Neural cell (in vitro differentiated cells): ENCODE measurements around the gene RIN2. TPM values are rescaled to one million over a fixed set of nuclear protein-coding genes. Genes with fewer than 3 reads are reported as not detected.

ENCODE experiments used
- H2AFZ ChIP-seq: fragments of 200-600, 300-800 bp; sonication (generic), shearing (Covaris generic); 2 replicates; pipeline ENCODE4 v1.6.0; 2014; ENCODE audit warnings: low read depth, mild to moderate bottlenecking, antibody characterized with exemption, low read length, moderate library complexity
- H3F3A ChIP-seq: fragments of 200-600 bp; shearing (Covaris generic); 2 replicates; pipeline ENCODE4 v1.6.1; 2016; ENCODE audit warnings: mild to moderate bottlenecking, moderate library complexity, mixed read lengths, antibody characterized with exemption, low read length; ENCODE audit not compliant: insufficient read depth, poor library complexity, severe bottlenecking
- H3K27ac ChIP-seq: fragments of 200-600, 300-800 bp; sonication (generic), shearing (Covaris generic); 2 replicates; pipeline ENCODE4 v1.5.1; 2014; ENCODE audit warnings: mild to moderate bottlenecking, low read length, moderate library complexity
- H3K27me3 ChIP-seq: fragments of 300-800, 200-600 bp; sonication (generic), shearing (Covaris generic); 2 replicates; pipeline ENCODE4 v1.6.0; 2014; ENCODE audit warnings: mild to moderate bottlenecking, low read depth, low read length, moderate library complexity; ENCODE audit not compliant: insufficient read depth
- H3K36me3 ChIP-seq: fragments of 300-800, 200-600 bp; sonication (generic), shearing (Covaris generic); 2 replicates; pipeline ENCODE4 v1.5.1; 2014; ENCODE audit warnings: mild to moderate bottlenecking, antibody characterized with exemption, low read length, moderate library complexity; ENCODE audit not compliant: insufficient read depth
- H3K4me2 ChIP-seq: fragments of 300-800, 200-600 bp; sonication (generic), shearing (Covaris generic); 2 replicates; pipeline ENCODE4 v1.6.0; 2014; ENCODE audit warnings: mild to moderate bottlenecking, low read length
- H3K4me3 ChIP-seq: fragments of 300-800, 200-600 bp; sonication (generic), shearing (Covaris generic); 2 replicates; pipeline ENCODE4 v1.5.1; 2014; ENCODE audit warnings: mild to moderate bottlenecking, low read length, moderate library complexity
- H3K79me2 ChIP-seq: fragments of 200-600 bp; shearing (Covaris generic); replicated peaks from 2 replicates; pipeline ENCODE4 v1.6.0; 2014; ENCODE audit warnings: mild to moderate bottlenecking, low read length, moderate library complexity; ENCODE audit not compliant: insufficient read depth
- H3K9ac ChIP-seq: fragments of 300-800, 200-600 bp; sonication (generic), shearing (Covaris generic); 2 replicates; pipeline ENCODE4 v1.6.1; 2016; ENCODE audit warnings: mild to moderate bottlenecking, low read length, mixed read lengths
- H3K9me2 ChIP-seq: fragments of 200-600 bp; shearing (Covaris generic); 2 replicates; pipeline ENCODE4 v1.6.1; 2016; ENCODE audit warnings: mild to moderate bottlenecking, low read length, mixed read lengths; ENCODE audit not compliant: insufficient read depth
- H3K9me3 ChIP-seq: fragments of 200-600, 300-800 bp; sonication (generic), shearing (Covaris generic); 2 replicates; pipeline ENCODE4 v1.6.1; 2016; ENCODE audit warnings: mild to moderate bottlenecking, mixed run types, low read length, moderate library complexity, mixed read lengths
- H4K20me1 ChIP-seq: fragments of 200-600 bp; shearing (Covaris generic); 2 replicates; pipeline ENCODE4 v1.6.1; 2016; ENCODE audit warnings: mild to moderate bottlenecking, mixed run types; ENCODE audit not compliant: insufficient read depth
- EP300 ChIP-seq: fragments of 450-650 bp; conservative IDR thresholded peaks from 2 replicates; pipeline ENCODE4 v1.6.1; 2014; ENCODE audit warnings: antibody characterized with exemption, mild to moderate bottlenecking, moderate library complexity; ENCODE audit not compliant: poor library complexity, severe bottlenecking
- EZH2 ChIP-seq: fragments of 200-600, 300-800 bp; shearing (Covaris generic), sonication (generic); IDR thresholded peaks from 2 replicates; pipeline ENCODE4 v1.6.1; 2014; ENCODE audit warnings: antibody characterized with exemption, low read length, borderline replicate concordance, mild to moderate bottlenecking; ENCODE audit not compliant: insufficient read depth, poor library complexity, severe bottlenecking
- MXI1 ChIP-seq: fragments of 450-650 bp; conservative IDR thresholded peaks from 2 replicates; pipeline ENCODE4 v1.6.1; 2014; ENCODE audit warnings: antibody characterized with exemption, mild to moderate bottlenecking; ENCODE audit not compliant: poor library complexity, severe bottlenecking
- POLR2AphosphoS5 ChIP-seq: IDR thresholded peaks from 2 replicates; pipeline ENCODE4 v1.6.1; 2012
- REST ChIP-seq: IDR thresholded peaks from 2 replicates; pipeline ENCODE4 v1.6.1; 2012; ENCODE audit warnings: borderline replicate concordance
- SMC3 ChIP-seq: fragments of 450-650 bp; conservative IDR thresholded peaks from 2 replicates; pipeline ENCODE4 v1.6.1; 2014; ENCODE audit warnings: antibody characterized with exemption, mild to moderate bottlenecking, moderate library complexity; ENCODE audit not compliant: poor library complexity
- TAF1 ChIP-seq: IDR thresholded peaks from 2 replicates; pipeline ENCODE4 v1.6.1; 2012; ENCODE audit warnings: low read depth
- polyA plus RNA-seq: library from polyadenylated mRNA; depleted of rRNA; stranded (reverse); fragments of >200 nt; gene quantifications from 2 replicates; pipeline ENCODE4 v1.2.3, GENCODE V29; 2014
- TF ChIP-seq, protein P1 (sequence below): fragments of 450-650 bp; IDR thresholded peaks from 2 replicates; pipeline ENCODE4 v1.5.1; 2014; ENCODE audit warnings: antibody characterized with exemption, mild to moderate bottlenecking, moderate library complexity; ENCODE audit not compliant: poor library complexity, severe bottlenecking

Gene RIN2
- polyA plus RNA-seq, 1 donor from 2014 or later: 4.7 TPM

GRCh38 chr20:19806806-19807190 lies 48.7 kb downstream of the RIN2 start:
- H3K36me3 ChIP-seq: peaks cover 4% of the 10 kb centered on the region
- no peaks in the 10 kb centered on the region for H3K27me3 ChIP-seq
- TF ChIP-seq MXI1 (no peak), REST (no peak), EZH2 (no peak), EP300 (no peak)
- H4K20me1 ChIP-seq: no peaks in the 10 kb centered on the region
- H3K27ac ChIP-seq: no peak overlapping the region
- H3F3A ChIP-seq: no peaks in the 10 kb centered on the region
- no peak overlapping the region for H3K4me2 ChIP-seq
- H2AFZ ChIP-seq: no peak overlapping the region
- H3K4me3 ChIP-seq: no peak overlapping the region
- no peak overlapping the region for H3K9ac ChIP-seq
- H3K79me2 ChIP-seq: no peaks in the 10 kb centered on the region
- H3K9me2 ChIP-seq: no peaks in the 10 kb centered on the region
- no peaks in the 10 kb centered on the region for H3K9me3 ChIP-seq

DNA sequence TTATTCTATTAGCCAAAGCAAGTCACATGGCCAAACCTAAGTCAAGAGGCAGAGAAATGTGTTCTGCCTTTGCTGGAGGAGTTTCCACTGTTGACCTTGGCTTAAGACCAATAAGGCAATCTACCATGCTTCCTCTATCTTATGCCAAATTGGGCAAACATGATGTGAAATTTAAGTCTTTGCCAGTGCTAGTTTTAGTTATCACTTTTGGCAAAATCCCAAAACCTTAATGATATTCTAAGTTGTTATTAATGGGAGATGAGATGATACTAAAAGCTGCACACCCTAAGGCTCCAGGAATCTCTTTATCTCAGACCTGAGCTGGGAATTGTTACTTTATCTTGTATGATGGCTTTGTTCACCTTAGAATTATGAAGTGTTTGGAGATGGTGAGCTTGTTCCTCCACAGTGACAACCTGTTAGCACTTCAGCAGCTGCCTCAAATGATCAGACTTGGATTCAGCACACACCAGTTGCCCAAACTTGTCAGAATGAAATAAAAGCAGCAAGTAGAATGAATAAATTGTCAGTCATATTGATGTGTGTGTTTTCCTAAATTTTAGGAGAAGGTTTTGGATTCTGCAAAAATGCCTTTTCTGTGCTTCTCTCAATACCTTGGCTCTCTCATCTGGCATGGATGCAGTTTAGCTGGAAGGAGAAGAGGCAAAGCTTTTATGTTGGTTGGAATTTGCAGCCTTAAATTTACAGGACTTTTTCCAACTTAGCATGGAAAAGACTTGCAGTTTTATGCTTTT lies 49.3 kb downstream of the RIN2 start:
- Histone ChIP-seq H3K27me3 (no peaks in the 10 kb centered on the region), H3K4me3 (no peak overlapping the region), H3K27ac (no peak overlapping the region), H3K79me2 (no peaks in the 10 kb centered on the region), H4K20me1 (no peaks in the 10 kb centered on the region), H3K9ac (no peak overlapping the region), H3K9me3 (no peaks in the 10 kb centered on the region), H3F3A (no peaks in the 10 kb centered on the region), H3K36me3 (peaks cover 4% of the 10 kb centered on the region), H3K9me2 (no peaks in the 10 kb centered on the region), H3K4me2 (no peak overlapping the region), H2AFZ (no peak overlapping the region)
- TF ChIP-seq EZH2 (no peak), TAF1 (no peak), MXI1 (no peak), REST (no peak), EP300 (no peak), SMC3 (no peak), POLR2AphosphoS5 (no peak)
- TF ChIP-seq, protein P1, sequence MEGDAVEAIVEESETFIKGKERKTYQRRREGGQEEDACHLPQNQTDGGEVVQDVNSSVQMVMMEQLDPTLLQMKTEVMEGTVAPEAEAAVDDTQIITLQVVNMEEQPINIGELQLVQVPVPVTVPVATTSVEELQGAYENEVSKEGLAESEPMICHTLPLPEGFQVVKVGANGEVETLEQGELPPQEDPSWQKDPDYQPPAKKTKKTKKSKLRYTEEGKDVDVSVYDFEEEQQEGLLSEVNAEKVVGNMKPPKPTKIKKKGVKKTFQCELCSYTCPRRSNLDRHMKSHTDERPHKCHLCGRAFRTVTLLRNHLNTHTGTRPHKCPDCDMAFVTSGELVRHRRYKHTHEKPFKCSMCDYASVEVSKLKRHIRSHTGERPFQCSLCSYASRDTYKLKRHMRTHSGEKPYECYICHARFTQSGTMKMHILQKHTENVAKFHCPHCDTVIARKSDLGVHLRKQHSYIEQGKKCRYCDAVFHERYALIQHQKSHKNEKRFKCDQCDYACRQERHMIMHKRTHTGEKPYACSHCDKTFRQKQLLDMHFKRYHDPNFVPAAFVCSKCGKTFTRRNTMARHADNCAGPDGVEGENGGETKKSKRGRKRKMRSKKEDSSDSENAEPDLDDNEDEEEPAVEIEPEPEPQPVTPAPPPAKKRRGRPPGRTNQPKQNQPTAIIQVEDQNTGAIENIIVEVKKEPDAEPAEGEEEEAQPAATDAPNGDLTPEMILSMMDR: no peak
